ENCODE results near the gene RPLP1. TPM values are rescaled to one million over a fixed set of nuclear protein-coding genes. Genes with fewer than 3 reads are reported as not detected.

Gene RPLP1
- total and polyA plus RNA-seq, 9 of the 15 experiments (the other 6 are each of a cell fraction or from before 2014, with no cell fraction given): 76.3 to 3,053 (median 847) TPM

GRCh38 chr15:69462493-69463181 lies 10.0 kb downstream of the RPLP1 start (continued):
- no peak for TF ChIP-seq CHD7 (IDR thresholded peaks at IDR 0.05; ENCODE audit: low read depth, low read length)
- TF ChIP-seq ATF3 (IDR thresholded peaks at IDR 0.05): no peak
- no peak for TF ChIP-seq ATF3 (CRISPR knock-in tag; conservative IDR thresholded peaks at IDR 0.05)
- TF ChIP-seq CCNT2 (IDR thresholded peaks at IDR 0.05; ENCODE audit: borderline replicate concordance, extremely low read depth, insufficient read length, low read depth, low read length): no peak
- no peak for TF ChIP-seq SNRNP70 (optimal IDR thresholded peaks at IDR 0.05; ENCODE audit: low read depth, low read length)
- TF ChIP-seq HNRNPUL1 (IDR thresholded peaks at IDR 0.05; ENCODE audit: low read length): no peak
- TF ChIP-seq GMEB1 (CRISPR knock-in tag; IDR thresholded peaks at IDR 0.05): no peak
- TF ChIP-seq NFIX (CRISPR knock-in tag; IDR thresholded peaks at IDR 0.05; ENCODE audit: low read depth): no peak
- TF ChIP-seq ZNF79 (CRISPR knock-in tag; IDR thresholded peaks at IDR 0.05; ENCODE audit: low read depth): no peak
- peak; percentile 48; the same call in 1 of the 2 replicates for TF ChIP-seq CEBPG (CRISPR knock-in tag; IDR thresholded peaks at IDR 0.05)
- TF ChIP-seq CEBPG (tag; conservative IDR thresholded peaks at IDR 0.05 in 1 of 2, IDR thresholded peaks at IDR 0.05 in 1 of 2): peak; percentile 68 to 77
- TF ChIP-seq ZSCAN32 (CRISPR knock-in tag; IDR thresholded peaks at IDR 0.05): no peak
- TF ChIP-seq ZNF124 (CRISPR knock-in tag; IDR thresholded peaks at IDR 0.05): no peak
- no peak for TF ChIP-seq ZNF12 (CRISPR knock-in tag; IDR thresholded peaks at IDR 0.05)

Data from K562 (cell line).